Kidney epithelial cell (primary cell): Measurements from ENCODE around the gene MBOAT2. TPM values are rescaled to one million over a fixed set of nuclear protein-coding genes. Genes with fewer than 3 reads are reported as not detected.

Source experiments
- DNase-seq: peaks from one replicate; pipeline ENCODE4 v3.0.0-alpha.2; 2010; ENCODE audit warnings: low read depth
- H3K27me3 ChIP-seq: 2 replicates; pipeline ENCODE4 v1.6.0; 2011; ENCODE audit warnings: low read length; ENCODE audit not compliant: control insufficient read depth, insufficient read depth
- H3K36me3 ChIP-seq: 2 replicates; pipeline ENCODE4 v1.5.1; 2011; ENCODE audit warnings: low read length; ENCODE audit not compliant: control insufficient read depth, insufficient read depth
- H3K4me3 ChIP-seq: 2 replicates; pipeline ENCODE4 v1.5.1; 2011; ENCODE audit warnings: low read depth, mild to moderate bottlenecking, control low read depth, low read length
- total RNA-seq: library from RNA; depleted of rRNA; stranded (reverse); fragments of >200 nt; gene quantifications from 2 replicates; pipeline ENCODE4 v1.2.3, GENCODE V29; 2015
- TF ChIP-seq, protein P1 (sequence below): IDR thresholded peaks from 2 replicates; pipeline ENCODE4 v1.5.1; 2011; ENCODE audit warnings: mild to moderate bottlenecking, moderate library complexity, low read length, control low read depth, inconsistent platforms; ENCODE audit not compliant: insufficient read depth, poor library complexity, severe bottlenecking

The MBOAT2 gene
- total RNA-seq, 1 donor from 2014 or later: 32.2 TPM

GRCh38 chr2:8849327-8849726 lies 154.2 kb downstream of the MBOAT2 start:
- DNase-seq: no peak
- H3K36me3 ChIP-seq: no peaks in the 10 kb centered on the region
- H3K4me3 ChIP-seq: no peak overlapping the region
- H3K27me3 ChIP-seq: no peaks in the 10 kb centered on the region
- TF ChIP-seq, protein P1, sequence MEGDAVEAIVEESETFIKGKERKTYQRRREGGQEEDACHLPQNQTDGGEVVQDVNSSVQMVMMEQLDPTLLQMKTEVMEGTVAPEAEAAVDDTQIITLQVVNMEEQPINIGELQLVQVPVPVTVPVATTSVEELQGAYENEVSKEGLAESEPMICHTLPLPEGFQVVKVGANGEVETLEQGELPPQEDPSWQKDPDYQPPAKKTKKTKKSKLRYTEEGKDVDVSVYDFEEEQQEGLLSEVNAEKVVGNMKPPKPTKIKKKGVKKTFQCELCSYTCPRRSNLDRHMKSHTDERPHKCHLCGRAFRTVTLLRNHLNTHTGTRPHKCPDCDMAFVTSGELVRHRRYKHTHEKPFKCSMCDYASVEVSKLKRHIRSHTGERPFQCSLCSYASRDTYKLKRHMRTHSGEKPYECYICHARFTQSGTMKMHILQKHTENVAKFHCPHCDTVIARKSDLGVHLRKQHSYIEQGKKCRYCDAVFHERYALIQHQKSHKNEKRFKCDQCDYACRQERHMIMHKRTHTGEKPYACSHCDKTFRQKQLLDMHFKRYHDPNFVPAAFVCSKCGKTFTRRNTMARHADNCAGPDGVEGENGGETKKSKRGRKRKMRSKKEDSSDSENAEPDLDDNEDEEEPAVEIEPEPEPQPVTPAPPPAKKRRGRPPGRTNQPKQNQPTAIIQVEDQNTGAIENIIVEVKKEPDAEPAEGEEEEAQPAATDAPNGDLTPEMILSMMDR: no peak

DNA sequence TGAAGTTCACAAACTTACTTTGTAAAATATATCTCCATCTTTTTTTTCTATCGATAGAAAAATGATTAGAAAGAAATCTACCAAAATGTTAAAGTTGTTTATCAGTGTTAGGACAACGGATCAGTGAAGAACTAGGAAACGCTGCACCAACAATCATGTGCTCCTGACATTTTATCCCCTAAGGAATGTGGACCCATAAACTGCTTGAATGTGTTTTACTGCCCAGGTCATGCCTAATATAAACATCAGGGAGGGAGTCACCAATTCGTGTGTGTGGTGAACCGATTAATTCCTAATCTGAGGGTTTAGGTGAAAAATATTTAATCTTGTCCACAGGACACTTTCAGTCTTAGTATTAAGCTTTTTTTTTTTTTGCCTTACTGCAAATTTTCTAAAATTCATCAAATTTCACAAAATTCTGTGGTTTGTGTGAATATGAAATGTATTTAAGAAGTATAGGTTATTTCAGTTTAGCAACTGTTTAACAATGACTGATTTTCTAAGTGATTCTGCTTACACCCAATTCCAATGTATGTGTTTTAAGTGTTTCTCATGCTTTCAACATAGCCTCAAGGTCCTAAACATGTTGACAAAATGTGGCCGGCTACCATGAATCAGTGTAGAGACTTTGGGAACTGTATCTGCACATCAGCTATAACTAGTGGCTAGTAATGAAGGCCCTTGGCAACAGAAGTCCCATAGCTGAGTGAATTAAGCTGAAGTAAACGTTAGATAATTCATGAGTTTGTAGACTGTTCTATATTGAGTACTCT lies 155.0 kb downstream of the MBOAT2 start:
- TF ChIP-seq, protein P1: no peak
- Histone ChIP-seq H3K36me3 (no peaks in the 10 kb centered on the region), H3K27me3 (no peaks in the 10 kb centered on the region), H3K4me3 (no peak overlapping the region)
- no peak for DNase-seq

GRCh38 chr2:8847400-8847799 lies 156.1 kb downstream of the MBOAT2 start:
- no peak for DNase-seq
- H3K4me3 ChIP-seq: no peak overlapping the region
- H3K27me3 ChIP-seq: no peaks in the 10 kb centered on the region
- TF ChIP-seq, protein P1: no peak
- no peaks in the 10 kb centered on the region for H3K36me3 ChIP-seq

GRCh38 chr2:8841932-8842331 lies 161.6 kb downstream of the MBOAT2 start:
- H3K36me3 ChIP-seq: no peaks in the 10 kb centered on the region
- no peak overlapping the region for H3K4me3 ChIP-seq
- TF ChIP-seq, protein P1: no peak
- no peaks in the 10 kb centered on the region for H3K27me3 ChIP-seq
- no peak for DNase-seq

- TF ChIP-seq, protein P1: no peak
- no peaks in the 10 kb centered on the region for H3K27me3 ChIP-seq
- H3K36me3 ChIP-seq: no peaks in the 10 kb centered on the region
- no peak overlapping the region for H3K4me3 ChIP-seq
- no peak for DNase-seq
Measured at GRCh38 chr2:8840475-8841091, 162.9 kb downstream of the MBOAT2 start.
